OCI-LY3 (cell line): ENCODE measurements around the gene MAGED2.
"Not testable (repeated sequence)": the region's sequence is repeated elsewhere in the genome, so short reads cannot be mapped to it uniquely, and the experiment has no call there.

Experiments
- H2AFZ ChIP-seq: fragments of 200-600, 300-600 bp; shearing (Covaris generic); 2 replicates; pipeline ENCODE4 v1.6.0; 2014; ENCODE audit warnings: antibody characterized with exemption, low read depth, low read length
- H3K27ac ChIP-seq: fragments of 200-600, 300-600 bp; sonication (generic); 2 replicates; pipeline ENCODE4 v1.5.1; 2014; ENCODE audit warnings: mild to moderate bottlenecking, low read length, moderate library complexity, mixed read lengths
- H3K27me3 ChIP-seq: fragments of 200-600, 300-600 bp; sonication (generic); 2 replicates; pipeline ENCODE4 v1.6.1; 2014; ENCODE audit warnings: low read depth, low read length, mixed read lengths
- H3K36me3 ChIP-seq: fragments of 200-600, 300-600 bp; sonication (generic); replicated peaks from 2 replicates; pipeline ENCODE3; 2014; ENCODE audit warnings: low read depth, low read length, mixed read lengths
- H3K4me1 ChIP-seq: fragments of 300-600, 200-600 bp; sonication (generic); 2 replicates; pipeline ENCODE4 v1.6.1; 2014; ENCODE audit warnings: low read length, mixed read lengths
- H3K4me2 ChIP-seq: fragments of 200-600, 300-600 bp; sonication (generic); 2 replicates; pipeline ENCODE4 v1.6.1; 2014; ENCODE audit warnings: low read length, mixed read lengths
- H3K4me3 ChIP-seq: fragments of 300-600, 200-600 bp; sonication (generic); 2 replicates; pipeline ENCODE4 v1.5.1; 2014; ENCODE audit warnings: antibody characterized with exemption, mild to moderate bottlenecking, low read length, moderate library complexity
- H3K79me2 ChIP-seq: fragments of 300-600, 200-600 bp; shearing (Covaris generic); 2 replicates; pipeline ENCODE4 v1.6.1; 2014; ENCODE audit warnings: mild to moderate bottlenecking, low read length, mixed read lengths
- H3K9ac ChIP-seq: fragments of 300-600, 200-600 bp; shearing (Covaris generic); 2 replicates; pipeline ENCODE4 v1.6.0; 2014; ENCODE audit warnings: mild to moderate bottlenecking, low read length, moderate library complexity
- H3K9me3 ChIP-seq: fragments of 200-600, 300-600 bp; shearing (Covaris generic); 2 replicates; pipeline ENCODE4 v1.6.1; 2014; ENCODE audit warnings: low read length, mixed read lengths; ENCODE audit not compliant: insufficient read depth
- H4K20me1 ChIP-seq: fragments of 200-600, 300-600 bp; sonication (generic); 2 replicates; pipeline ENCODE4 v1.6.1; 2016; ENCODE audit warnings: low read length, mixed read lengths; ENCODE audit not compliant: insufficient read depth
- CTCF ChIP-seq: fragments of 200-600, 300-600 bp; sonication (generic); IDR thresholded peaks from 2 replicates; pipeline ENCODE4 v1.5.1; 2014; ENCODE audit warnings: antibody characterized with exemption, low read length, low read depth
- EZH2phosphoT487 ChIP-seq: fragments of 200-600 bp; shearing (Covaris generic); IDR thresholded peaks from 2 replicates; pipeline ENCODE4 v1.6.1; 2018; ENCODE audit warnings: antibody characterized with exemption, mixed run types, low read depth

MAGED2 gene

GRCh38 chrX:54842607-54843006, 35.1 kb downstream of the MAGED2 start:
- Histone ChIP-seq H3K36me3 (no peaks in the 10 kb centered on the region), H3K9ac (no peak overlapping the region), H3K4me2 (no peak overlapping the region), H3K9me3 (no peaks in the 10 kb centered on the region), H3K4me3 (no peak overlapping the region), H2AFZ (no peak overlapping the region), H3K4me1 (no peaks in the 10 kb centered on the region), H3K27me3 (no peaks in the 10 kb centered on the region), H4K20me1 (no peaks in the 10 kb centered on the region), H3K79me2 (no peaks in the 10 kb centered on the region), H3K27ac (no peak overlapping the region)
- no peak for TF ChIP-seq EZH2phosphoT487
- no peak for TF ChIP-seq CTCF

- H3K9ac ChIP-seq = no peak overlapping the region
- no peak overlapping the region for H2AFZ ChIP-seq
- H4K20me1 ChIP-seq = no peaks in the 10 kb centered on the region
- H3K4me2 ChIP-seq = no peak overlapping the region
- H3K27me3 ChIP-seq = no peaks in the 10 kb centered on the region
- H3K4me1 ChIP-seq = no peaks in the 10 kb centered on the region
- no peaks in the 10 kb centered on the region for H3K79me2 ChIP-seq
- TF ChIP-seq CTCF (no peak), EZH2phosphoT487 (no peak)
- no peaks in the 10 kb centered on the region for H3K9me3 ChIP-seq
- no peaks in the 10 kb centered on the region for H3K36me3 ChIP-seq
- no peak overlapping the region for H3K27ac ChIP-seq
- no peak overlapping the region for H3K4me3 ChIP-seq
These were observed 35.5 kb downstream of the MAGED2 start for GRCh38 chrX:54843050-54843449.

GRCh38 chrX:54847700-54848099, 40.2 kb downstream of the MAGED2 start:
- H3K4me2 ChIP-seq = not testable (repeated sequence)

GRCh38 chrX:54865208-54865607, 57.7 kb downstream of the MAGED2 start:
- Histone ChIP-seq H2AFZ (no peak overlapping the region), H4K20me1 (no peaks in the 10 kb centered on the region), H3K27me3 (no peaks in the 10 kb centered on the region), H3K4me1 (peaks cover 5% of the 10 kb centered on the region; the same call in 1 of the 2 replicates), H3K4me2 (no peak overlapping the region), H3K27ac (no peak overlapping the region), H3K9ac (no peak overlapping the region), H3K9me3 (no peaks in the 10 kb centered on the region), H3K4me3 (no peak overlapping the region), H3K79me2 (no peaks in the 10 kb centered on the region), H3K36me3 (no peaks in the 10 kb centered on the region)
- TF ChIP-seq CTCF (no peak), EZH2phosphoT487 (no peak)

More at GRCh38 chrX:54847700-54848099, 40.2 kb downstream of the MAGED2 start:
- not testable (repeated sequence) for H3K36me3 ChIP-seq, H4K20me1 ChIP-seq, H2AFZ ChIP-seq, H3K27ac ChIP-seq, H3K4me1 ChIP-seq, H3K27me3 ChIP-seq, H3K4me3 ChIP-seq, H3K9ac ChIP-seq, H3K79me2 ChIP-seq, H3K9me3 ChIP-seq
